Body of pancreas (tissue), 4 donors: ENCODE results near the gene COMMD10. TPM values are rescaled to one million over a fixed set of nuclear protein-coding genes. Genes with fewer than 3 reads are reported as not detected.

Source experiments
- ATAC-seq: fragments of 150-250 bp; one replicate; pipeline ENCODE4 v1.9.1; 2016
- DNase-seq, 4 donors: peaks; one replicate each; pipeline ENCODE4 v3.0.0-alpha.2; 2019
- H3K27ac ChIP-seq, 4 donors: fragments of 200-600 bp; sonication (generic); 1 replicate in 3 of 4; 2 replicates in 1 of 4; pipeline versions ENCODE4 v1.5.1 to v1.6.1; 2016 to 2019; ENCODE audit warnings: mild to moderate bottlenecking in 1 of 4, mixed read lengths in 1 of 4, moderate library complexity in 1 of 4
- H3K27me3 ChIP-seq, 2 donors: fragments of 200-600 bp; sonication (generic); one replicate each; pipeline ENCODE4 v1.6.0; 2016; ENCODE audit warnings: mild to moderate bottlenecking in 1 of 2
- H3K36me3 ChIP-seq, 2 donors: fragments of 200-600 bp; sonication (generic); replicated peaks in 1 of 2; 2 replicates each; pipeline ENCODE4 v1.5.1; 2016; ENCODE audit warnings: low read depth in 2 of 2; ENCODE audit not compliant: insufficient read depth in 1 of 2
- H3K4me1 ChIP-seq: fragments of 200-600 bp; sonication (generic); one replicate; pipeline ENCODE4 v1.6.0; 2016
- H3K4me3 ChIP-seq, 2 donors: fragments of 200-600 bp; sonication (generic); 1 replicate in 1 of 2; 2 replicates in 1 of 2; pipeline ENCODE4 v1.5.1; 2016 to 2019
- H3K9me3 ChIP-seq, 3 donors: fragments of 200-600 bp; sonication (generic); 1 replicate in 2 of 3; 2 replicates in 1 of 3; pipeline ENCODE4 v1.5.1; 2016
- CTCF ChIP-seq, 7 experiments: fragments of 450-650 bp in 4 of 7; fragments of 200-600 bp in 3 of 7; sonication (generic) in 3 of 7; IDR thresholded peaks; one replicate each; pipeline ENCODE4 v1.5.1; 2016 to 2019; ENCODE audit warnings: antibody characterized with exemption in 7 of 7
- POLR2A ChIP-seq, 3 donors: fragments of 450-650 bp; IDR thresholded peaks; one replicate each; pipeline ENCODE4 v1.6.1; 2016; ENCODE audit warnings: antibody characterized with exemption in 3 of 3, mild to moderate bottlenecking in 2 of 3
- WGBS, 2 donors: methylation state at CpG; one replicate each; pipeline ENCODE4 v1.1.5; 2017; 5-methylcytosine and 5-hydroxymethylcytosine counted together
- intact Hi-C: fragments of 100-400 bp; cut with DNase I; formaldehyde crosslinking; loops from one replicate; pipeline ENCODE4 v1.15.1; 2023
- total RNA-seq, 2 donors: library from RNA; depleted of rRNA; stranded (reverse); fragments of >200 nt; gene quantifications; one replicate each; pipeline ENCODE4 v1.1.0, GENCODE V29; 2016

COMMD10 gene
- total RNA-seq, 2 donors from 2014 or later: 26.5 to 27.0 TPM

GRCh38 chr5:116273448-116274242 lies 188.8 kb downstream of the COMMD10 start:
- H3K4me1 ChIP-seq: no peaks in the 10 kb centered on the region
- 38 to 57% methylated on average over 1 of the region's 1 CpG for WGBS, 2 donors
- TF ChIP-seq CTCF (IDR thresholded peaks at IDR 0.05): no peak
- no peak for TF ChIP-seq POLR2A (IDR thresholded peaks at IDR 0.05)
- intact Hi-C loops: no loop called here
- no peaks in the 10 kb centered on the region for H3K27me3 ChIP-seq
- H3K27ac ChIP-seq: peak overlapping the region in 1 of 4 donors; percentile 8
- ATAC-seq (peak; percentile 63), DNase-seq (no peak)
- no peaks in the 10 kb centered on the region for H3K36me3 ChIP-seq
- H3K4me3 ChIP-seq: no peak overlapping the region
- H3K9me3 ChIP-seq: no peaks in the 10 kb centered on the region

GRCh38 chr5:116274251-116274650 lies 189.4 kb downstream of the COMMD10 start:
- H3K4me3 ChIP-seq: no peak overlapping the region
- H3K27me3 ChIP-seq: no peaks in the 10 kb centered on the region
- H3K27ac ChIP-seq: no peak overlapping the region
- no peaks in the 10 kb centered on the region for H3K4me1 ChIP-seq
- no peak for DNase-seq
- TF ChIP-seq POLR2A (IDR thresholded peaks at IDR 0.05) (no peak), CTCF (IDR thresholded peaks at IDR 0.05) (no peak)
- H3K9me3 ChIP-seq: no peaks in the 10 kb centered on the region
- no peaks in the 10 kb centered on the region for H3K36me3 ChIP-seq
- ATAC-seq: no peak
- intact Hi-C loops: no loop called here
- 62 to 86% methylated on average over 1 of the region's 1 CpG for WGBS, 2 donors

- ATAC-seq (no peak), DNase-seq (no peak)
- H3K27me3 ChIP-seq: no peaks in the 10 kb centered on the region
- H3K27ac ChIP-seq: no peak overlapping the region
- H3K36me3 ChIP-seq: no peaks in the 10 kb centered on the region
- H3K9me3 ChIP-seq: no peaks in the 10 kb centered on the region
- intact Hi-C loops: no loop called here
- no peak overlapping the region for H3K4me3 ChIP-seq
- TF ChIP-seq CTCF (IDR thresholded peaks at IDR 0.05): no peak
- no peak for TF ChIP-seq POLR2A (IDR thresholded peaks at IDR 0.05)
- no peaks in the 10 kb centered on the region for H3K4me1 ChIP-seq
- WGBS, 2 donors: 96 to 98% methylated on average over 3 of the region's 3 CpGs
These were observed 190.5 kb downstream of the COMMD10 start for GRCh38 chr5:116275282-116275681.

GRCh38 chr5:116276952-116277351 lies 192.1 kb downstream of the COMMD10 start:
- ATAC-seq: no peak
- no peak overlapping the region for H3K4me3 ChIP-seq

More at GRCh38 chr5:116276952-116277351, 192.1 kb downstream of the COMMD10 start:
- no peak overlapping the region for H3K27ac ChIP-seq
- H3K36me3 ChIP-seq: no peaks in the 10 kb centered on the region
- no peaks in the 10 kb centered on the region for H3K4me1 ChIP-seq
- H3K27me3 ChIP-seq: no peaks in the 10 kb centered on the region
- DNase-seq: no peak
- H3K9me3 ChIP-seq: no peaks in the 10 kb centered on the region
- intact Hi-C loops: no loop called here
- TF ChIP-seq POLR2A (IDR thresholded peaks at IDR 0.05): no peak
- no peak for TF ChIP-seq CTCF (IDR thresholded peaks at IDR 0.05)
